Measurements from ENCODE around the gene COLEC12.

The COLEC12 gene

DNA sequence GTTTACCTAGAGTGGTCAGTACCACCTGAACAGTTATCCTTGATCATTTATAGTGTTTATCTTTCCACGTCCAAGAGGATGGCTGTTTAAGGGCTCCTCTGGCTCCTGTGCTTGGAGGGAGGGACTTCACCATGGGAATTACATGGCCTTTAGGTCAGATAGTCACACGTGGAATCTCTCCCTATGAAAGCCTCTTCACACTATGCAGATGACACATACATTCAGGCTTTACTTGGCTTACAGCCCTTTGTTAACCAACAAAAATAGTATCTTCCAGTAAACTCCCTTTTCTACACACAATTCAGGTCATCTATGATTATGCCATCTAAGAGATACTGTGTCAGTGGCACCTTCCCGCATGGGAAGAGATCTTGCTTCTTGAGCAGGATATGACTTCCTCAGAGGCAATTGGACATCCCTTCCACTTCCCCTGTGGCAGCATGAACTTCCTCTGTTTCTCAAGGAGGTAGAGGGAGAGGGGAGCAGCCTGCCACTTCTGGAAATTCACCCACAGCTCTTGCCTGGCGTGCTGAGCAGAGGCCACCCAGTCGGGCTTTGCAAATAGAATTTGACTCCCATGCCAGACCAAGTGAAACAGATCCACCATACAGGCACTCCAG is 53.5 kb downstream of the COLEC12 start:
- DNase-seq (ENCODE audit: low read depth): no peak

DNA sequence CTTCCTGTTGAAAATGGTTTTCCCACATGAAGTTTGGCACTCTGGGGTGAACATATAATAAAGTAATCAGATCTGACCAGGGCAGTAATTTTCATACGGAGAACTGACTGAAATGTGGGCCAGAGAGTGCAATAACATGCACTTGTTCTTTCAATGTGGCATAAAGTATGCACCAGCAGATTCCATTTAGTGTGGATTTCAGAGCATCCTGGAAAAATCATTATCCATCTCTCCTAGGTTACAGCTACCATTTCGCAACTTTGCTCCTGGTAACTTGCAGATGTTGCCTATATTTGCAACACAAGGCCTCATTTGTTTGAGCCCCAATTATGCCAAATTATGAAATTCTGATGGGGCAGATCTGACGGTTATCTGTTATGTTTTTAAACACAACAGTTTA is 55.4 kb downstream of the COLEC12 start:
- DNase-seq (ENCODE audit: low read depth): no peak

DNA sequence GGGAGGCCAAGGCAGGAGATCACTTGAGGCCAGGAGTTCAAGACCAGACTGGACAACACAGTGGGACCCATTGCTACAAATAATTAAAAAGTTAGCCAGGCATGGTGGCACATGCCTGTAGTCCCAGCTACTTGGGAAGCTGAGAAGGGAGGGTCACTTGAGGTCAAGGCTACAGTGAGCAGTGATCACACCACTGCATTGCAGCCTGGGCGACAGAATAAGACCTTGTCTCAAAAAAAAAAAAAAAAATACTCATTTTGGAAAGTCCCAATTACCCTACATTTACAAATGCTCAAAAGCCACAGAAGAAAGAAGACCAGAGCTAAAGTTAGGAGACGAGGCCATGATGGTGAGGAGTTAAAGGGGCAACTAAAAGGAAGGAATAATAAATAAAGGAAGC is 61.9 kb downstream of the COLEC12 start:
- DNase-seq (ENCODE audit: low read depth): no peak

DNA sequence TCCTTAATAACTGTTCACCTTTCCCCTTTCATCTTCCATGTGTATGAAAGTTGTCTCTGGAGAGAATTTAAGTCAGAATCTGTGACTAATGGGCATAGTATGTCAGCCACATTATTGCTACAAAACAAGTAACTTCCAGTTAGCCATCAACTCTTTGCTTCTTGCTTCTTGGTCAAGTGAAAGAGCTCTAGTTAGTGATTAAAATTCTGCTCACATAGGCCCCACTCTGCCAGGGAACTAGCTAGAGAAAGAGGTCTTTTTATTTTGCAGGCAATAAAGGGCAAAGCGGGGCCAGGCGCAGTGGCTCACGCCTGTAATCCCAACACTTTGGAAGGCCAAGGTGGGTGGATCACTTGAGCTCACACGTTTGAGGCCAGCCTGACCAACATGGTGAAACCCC is 64.6 kb downstream of the COLEC12 start:
- no peak for DNase-seq (ENCODE audit: low read depth)

- no peak for DNase-seq (ENCODE audit: low read depth)
Observed at GRCh38 chr18:434410-434809, 66.1 kb downstream of the COLEC12 start.

DNA sequence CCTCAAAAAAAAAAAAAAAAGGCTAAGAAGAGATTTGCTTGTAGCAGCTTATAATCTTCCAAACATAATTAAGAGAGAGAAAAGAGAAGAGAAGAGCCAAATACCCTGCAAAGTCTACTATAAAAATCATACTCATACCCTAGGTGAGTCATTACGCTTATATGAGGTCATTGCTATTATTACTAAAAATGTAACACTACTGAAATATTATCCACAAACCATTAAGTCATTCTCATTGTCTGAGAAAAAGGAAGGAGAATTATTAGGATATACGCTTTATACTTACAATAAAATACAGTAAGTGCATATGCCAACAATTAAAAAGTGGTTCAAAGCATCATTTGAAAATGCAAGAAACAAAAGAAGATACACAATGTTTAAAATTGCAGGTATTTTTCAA is 66.5 kb downstream of the COLEC12 start:
- no peak for DNase-seq (ENCODE audit: low read depth)

- DNase-seq (ENCODE audit: low read depth): no peak
Observed at GRCh38 chr18:433298-433697, 67.2 kb downstream of the COLEC12 start.

DNA sequence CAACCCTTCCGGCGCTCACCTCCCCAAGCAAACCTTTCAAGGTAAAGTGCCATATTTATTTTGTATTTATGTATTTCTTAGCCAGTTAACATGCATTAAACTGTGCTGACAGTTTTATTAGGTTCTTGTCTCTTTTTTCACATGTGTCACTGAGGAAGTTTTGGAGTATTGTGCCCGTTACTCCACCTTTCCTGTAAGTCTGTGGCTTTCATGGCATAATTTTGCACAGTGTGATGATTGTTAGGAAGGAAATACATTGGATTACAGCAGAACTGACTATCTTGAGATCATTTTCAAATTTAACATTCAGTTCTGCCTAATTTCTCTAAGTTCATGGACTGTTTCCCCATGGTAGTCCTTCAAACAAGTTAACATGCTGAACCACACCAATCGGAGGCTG is 67.7 kb downstream of the COLEC12 start:
- DNase-seq (ENCODE audit: low read depth): no peak

GRCh38 chr18:429030-429429 is 71.5 kb downstream of the COLEC12 start:
- DNase-seq (ENCODE audit: low read depth): no peak

DNA sequence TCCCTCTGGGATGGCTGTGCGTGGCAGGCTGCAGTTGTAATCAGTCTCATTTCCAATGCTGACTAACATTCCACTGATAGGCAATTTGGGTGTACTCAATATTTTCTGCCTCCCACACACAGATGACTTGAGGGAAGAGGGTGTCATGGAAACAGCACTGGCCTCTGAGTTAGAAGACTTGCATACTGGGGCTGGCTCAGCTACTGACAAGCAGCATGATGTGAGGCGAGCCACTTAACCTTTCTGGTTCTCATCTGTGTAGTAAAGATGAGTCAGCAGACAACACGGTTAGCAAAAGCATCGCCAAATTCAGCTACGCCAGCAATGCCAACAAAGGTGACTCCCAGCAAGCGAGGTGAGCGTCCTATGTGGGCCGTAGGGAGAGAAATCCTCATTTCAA is 73.5 kb downstream of the COLEC12 start:
- peak; percentile 66 for DNase-seq (ENCODE audit: low read depth)

GRCh38 chr18:425106-425745 is 75.3 kb downstream of the COLEC12 start:
- no peak for DNase-seq (ENCODE audit: low read depth)

- DNase-seq (ENCODE audit: low read depth): no peak
Observed at GRCh38 chr18:424668-425067, 75.8 kb downstream of the COLEC12 start.

DNA sequence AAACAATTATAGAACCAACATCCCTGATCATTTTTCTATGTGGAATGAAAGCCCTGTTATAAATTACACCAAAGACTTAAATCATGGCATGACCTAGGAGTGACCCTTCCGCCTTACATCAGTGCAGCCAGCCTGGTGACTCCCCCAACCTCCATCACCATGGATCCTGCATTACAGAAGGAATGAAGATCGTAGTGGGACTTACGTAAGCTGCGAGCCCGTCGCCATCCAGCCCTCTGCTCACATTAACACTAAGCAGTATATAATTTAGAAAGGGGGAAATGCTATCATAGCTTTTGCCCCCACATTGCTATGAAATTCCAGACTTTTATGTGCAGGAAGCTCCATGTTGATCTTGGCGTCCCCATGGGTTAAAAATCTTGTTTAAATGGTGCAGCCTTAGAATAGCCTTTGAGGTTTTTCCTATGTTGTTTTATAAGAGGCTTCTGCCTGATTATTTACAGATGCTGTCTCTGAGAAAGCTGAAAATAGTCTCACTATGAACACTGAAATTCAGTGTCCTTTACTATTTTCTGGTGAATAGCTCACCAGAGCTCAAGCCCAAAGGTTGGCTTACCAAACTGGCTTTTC is 76.3 kb downstream of the COLEC12 start:
- DNase-seq (ENCODE audit: low read depth): peak; percentile 70

- DNase-seq (ENCODE audit: low read depth): no peak
Observed at GRCh38 chr18:422966-423365, 77.5 kb downstream of the COLEC12 start.

DNA sequence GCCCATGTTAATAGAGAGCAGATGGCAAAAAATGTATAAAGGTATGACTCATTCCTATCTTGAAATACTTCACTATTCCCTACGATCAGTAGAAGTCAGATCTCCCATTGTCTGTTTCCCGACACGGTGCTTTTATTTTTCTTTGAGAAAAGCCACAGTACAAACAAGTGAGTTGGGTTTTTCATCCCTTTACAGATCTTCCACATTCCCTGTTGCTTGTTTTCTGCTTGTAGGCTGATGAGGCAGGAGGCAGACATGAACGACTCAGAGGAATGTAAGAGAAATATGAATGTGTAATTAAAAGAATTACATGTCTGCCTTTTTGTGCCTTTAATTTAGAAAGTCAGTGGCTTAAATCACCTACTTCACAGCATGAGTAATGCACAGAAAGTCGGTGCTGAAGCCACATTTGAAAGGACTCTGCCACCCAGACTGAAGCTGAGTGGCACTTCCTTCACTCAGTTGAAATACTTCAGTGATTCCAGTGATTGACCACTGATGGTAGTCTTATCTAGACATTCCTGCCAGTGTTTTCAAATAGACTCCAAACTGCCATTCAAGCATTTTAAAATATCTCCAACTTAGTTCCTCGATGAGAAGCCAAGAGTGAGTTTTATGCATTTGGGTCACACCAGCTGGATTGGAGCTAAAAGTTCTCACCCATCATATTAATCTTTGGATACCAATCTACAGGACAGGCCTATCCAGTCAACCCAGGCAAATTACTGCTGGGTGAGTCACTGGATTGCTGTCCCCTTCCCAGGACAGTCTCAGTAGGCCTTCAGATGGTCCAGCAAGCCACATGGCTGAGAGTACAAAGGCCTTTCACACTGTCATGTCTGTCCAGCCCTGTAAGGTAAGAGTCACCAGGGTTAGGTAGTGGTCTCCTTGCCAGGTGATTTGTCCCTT is 79.0 kb downstream of the COLEC12 start:
- no peak for DNase-seq (ENCODE audit: low read depth)

DNA sequence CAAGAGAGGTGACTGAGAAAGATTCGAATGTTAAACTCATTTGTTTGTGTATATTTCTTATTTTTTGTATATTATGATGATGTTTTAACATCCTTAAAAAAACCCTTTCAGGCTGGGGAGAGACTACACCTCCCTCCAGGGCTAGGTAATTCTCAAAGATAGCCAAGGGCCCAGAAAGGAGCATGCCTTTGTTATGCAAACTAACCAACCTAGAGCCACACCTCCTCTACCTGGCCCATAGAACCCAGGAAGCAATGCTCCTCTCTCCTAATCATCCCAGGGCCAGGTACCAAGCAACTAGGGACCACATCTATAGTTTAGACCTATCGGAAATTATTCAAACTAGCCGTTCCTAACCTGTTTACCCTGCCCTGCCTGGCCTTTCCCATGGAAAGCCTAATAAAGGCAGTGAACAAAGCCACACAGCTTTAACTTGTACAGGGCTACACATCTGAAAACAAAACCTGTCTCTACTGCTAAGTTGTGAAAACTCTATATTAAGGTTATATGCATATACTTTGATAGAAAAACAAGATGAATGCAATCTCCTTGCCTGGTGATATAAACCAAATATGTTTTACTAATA is 79.7 kb downstream of the COLEC12 start:
- DNase-seq (ENCODE audit: low read depth): no peak

DNA sequence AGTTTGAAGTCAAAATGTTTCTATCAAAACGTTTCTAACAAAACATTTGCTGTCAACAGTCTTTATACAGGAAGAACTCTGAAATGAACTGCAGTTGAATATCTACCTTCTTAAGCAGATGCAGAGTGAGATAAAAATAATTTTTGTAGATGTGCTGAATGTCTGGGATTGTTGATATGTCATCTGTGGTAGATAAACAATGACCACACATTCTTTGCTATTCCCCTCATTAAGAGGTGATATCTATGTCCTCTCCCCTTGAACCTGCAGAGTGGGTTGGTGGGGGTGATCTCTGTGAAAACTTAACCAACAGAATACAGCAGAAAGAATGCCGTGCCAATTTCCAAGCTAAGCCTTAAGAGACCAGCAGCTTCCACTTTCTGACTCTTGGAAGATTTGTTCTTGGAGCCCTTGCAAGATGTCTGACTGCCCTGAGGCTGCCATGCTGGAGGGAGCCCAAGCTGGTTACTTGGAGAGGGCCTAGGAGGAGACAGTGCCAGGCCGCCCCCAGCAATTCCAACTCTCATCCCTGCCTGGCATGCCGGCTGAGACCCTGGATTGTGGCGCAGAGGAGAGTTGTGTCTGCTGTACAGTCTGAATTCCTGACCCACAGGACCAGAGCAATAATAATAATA is 80.8 kb downstream of the COLEC12 start:
- no peak for DNase-seq (ENCODE audit: low read depth)

GRCh38 chr18:417495-417894 is 83.0 kb downstream of the COLEC12 start:
- DNase-seq (ENCODE audit: low read depth): no peak

DNA sequence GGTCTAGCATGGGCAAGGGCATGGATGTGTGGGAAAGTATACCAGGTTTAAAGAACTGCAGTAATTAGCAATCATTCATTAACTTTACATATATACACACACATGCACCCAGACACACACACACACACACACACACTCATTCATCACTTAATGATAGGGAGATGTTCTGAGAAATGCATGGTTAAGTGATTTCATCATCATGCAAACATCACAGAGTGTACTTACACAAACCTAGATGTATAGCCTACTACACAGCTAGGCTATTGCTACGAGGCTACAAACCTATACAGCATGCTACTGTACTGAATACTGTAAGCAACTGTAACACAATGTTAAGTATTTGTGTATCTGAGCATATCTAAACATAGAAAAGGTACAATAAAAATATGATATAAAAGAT is 83.6 kb downstream of the COLEC12 start:
- no peak for DNase-seq (ENCODE audit: low read depth)

DNA sequence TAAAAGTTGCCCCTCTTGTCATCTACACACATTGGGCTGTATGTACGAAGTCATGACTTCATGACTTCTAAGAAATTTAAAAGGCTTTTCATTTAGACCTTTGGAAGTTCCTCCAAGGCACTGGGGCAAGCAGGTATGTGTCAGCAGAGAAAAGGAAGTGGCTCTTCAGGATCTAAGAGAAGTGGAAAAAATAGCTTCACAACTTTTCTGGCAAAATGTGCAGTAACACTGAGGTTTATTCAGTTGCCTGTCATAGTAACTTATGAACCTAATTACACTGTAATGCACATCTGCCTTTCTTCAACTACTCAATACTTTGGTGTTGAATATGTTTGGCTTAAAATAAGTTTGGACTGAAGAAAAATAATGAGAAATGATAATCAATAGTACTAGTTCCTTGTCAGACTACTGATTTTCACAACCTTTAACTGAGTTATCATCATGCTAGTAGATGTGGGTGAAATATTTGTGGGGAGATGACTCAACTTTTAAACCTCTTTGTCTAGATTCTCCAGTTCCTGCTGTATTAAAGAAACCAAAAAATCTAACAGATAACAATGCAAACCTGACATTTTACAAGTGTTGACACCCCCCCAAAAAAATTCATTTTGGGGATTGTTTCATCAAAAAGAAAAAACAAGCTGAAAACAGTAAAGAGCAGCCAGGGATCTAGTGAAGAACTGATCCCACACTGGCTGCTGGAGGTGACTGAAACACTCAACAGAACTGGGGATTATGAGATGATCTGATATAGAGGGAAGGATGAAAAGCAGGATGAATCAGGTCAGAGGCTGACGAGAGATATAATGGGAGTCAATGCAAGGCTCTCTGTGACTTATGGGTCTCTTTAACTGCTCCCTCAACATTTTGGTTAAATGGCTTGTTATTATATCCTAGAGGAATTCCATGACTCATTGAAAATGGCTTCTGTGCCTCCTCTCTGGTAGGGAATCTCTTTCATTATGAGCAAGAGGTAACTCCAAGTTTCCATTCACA is 84.6 kb downstream of the COLEC12 start:
- DNase-seq (ENCODE audit: low read depth): peak; percentile 61

- DNase-seq (ENCODE audit: low read depth): no peak
Observed at GRCh38 chr18:415047-415446, 85.5 kb downstream of the COLEC12 start.
